Stomach (tissue), 9 donors: ENCODE measurements around the gene HAPLN1. TPM values are rescaled to one million over a fixed set of nuclear protein-coding genes. Genes with fewer than 3 reads are reported as not detected.

Experiments used
- DNase-seq, 2 donors: peaks; one replicate each; pipeline versions ENCODE4 v3.0.0 to v3.0.0-alpha.2; 2013 to 2019
- H3K27ac ChIP-seq, 5 donors: fragments of 200-600 bp in 4 of 5; sonication (generic) in 4 of 5; one replicate each; pipeline ENCODE4 v1.5.1; 2013 to 2019; ENCODE audit warnings: mild to moderate bottlenecking in 1 of 5, moderate library complexity in 1 of 5
- H3K27me3 ChIP-seq, 3 donors: fragments of 200-600 bp; sonication (generic); one replicate each; pipeline ENCODE4 v1.5.1; 2017 to 2019; ENCODE audit warnings: mixed run types in 1 of 3
- H3K36me3 ChIP-seq, 4 donors: fragments of 200-600 bp; sonication (generic); 1 replicate in 3 of 4; 2 replicates in 1 of 4; pipeline ENCODE4 v1.5.1; 2016 to 2019
- H3K4me1 ChIP-seq, 4 donors: fragments of 200-600 bp; sonication (generic); one replicate each; pipeline ENCODE4 v1.5.1; 2016 to 2019
- H3K4me3 ChIP-seq, 4 donors: fragments of 200-600 bp; sonication (generic) in 3 of 4; one replicate each; pipeline ENCODE4 v1.5.1; 2016 to 2019; ENCODE audit warnings: mild to moderate bottlenecking in 1 of 4
- H3K9me3 ChIP-seq, 4 donors: fragments of 200-600 bp; sonication (generic); one replicate each; pipeline ENCODE4 v1.5.1; 2016 to 2019
- EP300 ChIP-seq: sonication (generic); formaldehyde crosslinking; IDR thresholded peaks from one replicate; pipeline ENCODE4 v1.6.1; 2017; ENCODE audit warnings: antibody characterized with exemption
- POLR2A ChIP-seq, 4 donors: fragments of 450-650 bp; IDR thresholded peaks; one replicate each; pipeline ENCODE4 v1.6.1; 2016; ENCODE audit warnings: antibody characterized with exemption in 4 of 4, control low read depth in 2 of 4, mild to moderate bottlenecking in 1 of 4, moderate library complexity in 1 of 4
- POLR2AphosphoS5 ChIP-seq, 3 donors: sonication (generic); formaldehyde crosslinking; IDR thresholded peaks; one replicate each; pipeline ENCODE4 v1.6.1; 2016; ENCODE audit warnings: antibody characterized with exemption in 3 of 3
- WGBS, 5 donors: extraction: QIAGEN DNeasy Blood & Tissue Kit in 3 of 5; methylation state at CpG; one replicate each; pipeline versions ENCODE4 v1.1.5 to v1.1.7; 2013 to 2018; 5-methylcytosine and 5-hydroxymethylcytosine counted together
- intact Hi-C: fragments of 100-400 bp; cut with DNase I; formaldehyde crosslinking; loops from one replicate; pipeline ENCODE4 v1.15.1; 2023; ENCODE audit warnings: low total_unique reads
- polyA plus RNA-seq, 3 donors: library from polyadenylated mRNA; stranded (reverse); fragments of 200-250 nt; gene quantifications; one replicate each; pipeline ENCODE4 v1.2.3, GENCODE V29; 2013
- total RNA-seq, 5 donors: library from RNA; depleted of rRNA; stranded (reverse); fragments of >200 nt; gene quantifications; one replicate each; pipeline versions ENCODE4 v1.1.0 to v1.2.3, GENCODE V29; 2014 to 2016
- TF ChIP-seq, protein P1 (sequence below), 7 experiments: fragments of 450-650 bp in 4 of 7; fragments of 200-600 bp in 3 of 7; sonication (generic) in 3 of 7; IDR thresholded peaks; one replicate each; pipeline ENCODE4 v1.5.1; 2016 to 2019; ENCODE audit warnings: antibody characterized with exemption in 7 of 7, control low read depth in 2 of 7, mild to moderate bottlenecking in 1 of 7
- donor health status: healthy with polysubstance abuse.
- donor health status: Bipolar disorder and iron deficiency.
- donor health status: healthy.

Gene HAPLN1
- total and polyA plus RNA-seq, 8 donors: 0.08 to 15.2 (median 1.4) TPM; not detected in 1

DNA sequence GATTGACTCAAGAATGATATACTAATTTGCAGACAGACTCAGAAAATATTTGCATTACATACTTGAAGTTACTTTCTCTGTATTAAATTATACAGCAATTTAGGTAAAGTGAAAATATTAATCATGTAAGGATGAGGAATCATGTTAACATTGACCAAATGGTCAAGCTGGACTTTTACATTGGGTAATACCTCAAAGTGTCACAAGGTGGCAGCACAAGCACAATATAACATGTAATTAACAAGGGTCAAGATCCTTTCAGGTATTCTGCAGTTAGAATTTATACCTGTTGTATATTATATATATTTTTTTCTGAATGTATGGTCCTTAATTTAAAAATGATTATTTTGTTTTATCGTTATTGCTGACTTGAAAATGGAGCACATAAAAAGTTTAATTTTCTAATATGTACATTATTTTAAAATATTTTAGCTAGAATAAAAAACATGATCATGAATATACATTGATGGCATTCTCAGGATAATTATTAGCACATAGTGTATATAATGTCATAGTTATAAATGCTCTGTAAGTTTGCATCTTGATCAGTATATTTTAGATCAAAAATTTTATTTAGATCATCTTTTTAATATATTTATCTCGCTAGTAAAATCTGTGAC is 8.6 kb downstream of the HAPLN1 start:
- intact Hi-C loops: no loop called here
- DNase-seq: peak; percentile 35 to 73
- no peaks in the 10 kb centered on the region for H3K4me1 ChIP-seq
- no peak overlapping the region for H3K4me3 ChIP-seq
- H3K9me3 ChIP-seq: no peaks in the 10 kb centered on the region
- H3K36me3 ChIP-seq: no peaks in the 10 kb centered on the region
- WGBS, 5 donors: 51 to 55% (median 53%) methylated on average over 2 of the region's 2 CpGs
- no peaks in the 10 kb centered on the region for H3K27me3 ChIP-seq
- H3K27ac ChIP-seq: no peak overlapping the region
- TF ChIP-seq POLR2A (IDR thresholded peaks at IDR 0.05) (no peak), EP300 (no peak), POLR2AphosphoS5 (IDR thresholded peaks at IDR 0.05) (no peak)
- TF ChIP-seq, protein P1, sequence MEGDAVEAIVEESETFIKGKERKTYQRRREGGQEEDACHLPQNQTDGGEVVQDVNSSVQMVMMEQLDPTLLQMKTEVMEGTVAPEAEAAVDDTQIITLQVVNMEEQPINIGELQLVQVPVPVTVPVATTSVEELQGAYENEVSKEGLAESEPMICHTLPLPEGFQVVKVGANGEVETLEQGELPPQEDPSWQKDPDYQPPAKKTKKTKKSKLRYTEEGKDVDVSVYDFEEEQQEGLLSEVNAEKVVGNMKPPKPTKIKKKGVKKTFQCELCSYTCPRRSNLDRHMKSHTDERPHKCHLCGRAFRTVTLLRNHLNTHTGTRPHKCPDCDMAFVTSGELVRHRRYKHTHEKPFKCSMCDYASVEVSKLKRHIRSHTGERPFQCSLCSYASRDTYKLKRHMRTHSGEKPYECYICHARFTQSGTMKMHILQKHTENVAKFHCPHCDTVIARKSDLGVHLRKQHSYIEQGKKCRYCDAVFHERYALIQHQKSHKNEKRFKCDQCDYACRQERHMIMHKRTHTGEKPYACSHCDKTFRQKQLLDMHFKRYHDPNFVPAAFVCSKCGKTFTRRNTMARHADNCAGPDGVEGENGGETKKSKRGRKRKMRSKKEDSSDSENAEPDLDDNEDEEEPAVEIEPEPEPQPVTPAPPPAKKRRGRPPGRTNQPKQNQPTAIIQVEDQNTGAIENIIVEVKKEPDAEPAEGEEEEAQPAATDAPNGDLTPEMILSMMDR (IDR thresholded peaks at IDR 0.05): peak in 5 of 7 experiments; percentile 51 to 74 (median 57)

DNA sequence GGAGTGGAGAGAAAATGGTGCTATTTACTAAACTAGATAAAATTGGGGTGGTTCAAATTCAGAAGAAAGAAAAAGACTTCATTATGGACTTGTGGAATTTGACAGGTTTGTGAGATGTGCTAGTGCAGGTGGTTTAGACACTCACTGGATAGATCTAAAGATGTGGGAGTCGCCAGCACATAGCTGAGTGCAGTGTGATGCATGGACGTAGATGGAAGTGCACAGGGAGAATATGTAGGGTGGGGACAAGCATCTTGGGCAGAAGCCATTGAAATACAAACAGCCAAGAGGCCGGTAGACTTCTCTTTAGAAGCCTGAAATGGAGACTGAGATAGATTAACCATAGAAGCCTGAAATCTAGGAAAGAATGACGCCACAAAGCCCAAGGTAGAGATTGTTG is 10.7 kb downstream of the HAPLN1 start:
- 50 to 65% (median 54%) methylated on average over 4 of the region's 4 CpGs for WGBS, 5 donors
- Histone ChIP-seq H3K36me3 (no peaks in the 10 kb centered on the region), H3K9me3 (peaks cover 0 to 7% (median 2%) of the 10 kb centered on the region in 4 donors), H3K4me1 (no peaks in the 10 kb centered on the region), H3K27me3 (no peaks in the 10 kb centered on the region), H3K4me3 (no peak overlapping the region), H3K27ac (no peak overlapping the region)
- intact Hi-C loops: no loop called here
- TF ChIP-seq, protein P1 (IDR thresholded peaks at IDR 0.05): no peak
- TF ChIP-seq POLR2A (IDR thresholded peaks at IDR 0.05): no peak
- no peak for TF ChIP-seq POLR2AphosphoS5 (IDR thresholded peaks at IDR 0.05)
- TF ChIP-seq EP300: no peak
- DNase-seq: no peak

DNA sequence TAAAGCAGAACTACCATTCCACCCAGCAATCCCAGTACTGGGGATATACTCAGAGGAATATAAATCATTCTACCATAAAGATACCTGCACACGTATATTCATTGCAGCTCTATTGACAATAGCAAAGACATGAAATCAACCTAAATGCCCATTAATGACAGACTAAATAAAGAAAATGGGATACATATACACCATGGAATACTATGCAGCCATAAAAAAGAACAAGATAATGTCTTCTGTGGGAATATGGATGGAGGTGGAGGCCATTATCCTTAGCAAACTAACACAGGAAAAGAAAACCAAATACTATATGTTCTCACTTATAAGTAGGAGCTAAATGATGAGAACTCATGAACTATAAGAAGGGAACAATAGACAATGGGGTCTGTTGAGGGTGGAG is 12.5 kb downstream of the HAPLN1 start:
- Histone ChIP-seq H3K27me3 (no peaks in the 10 kb centered on the region), H3K27ac (no peak overlapping the region), H3K4me1 (no peaks in the 10 kb centered on the region), H3K36me3 (no peaks in the 10 kb centered on the region), H3K9me3 (peaks cover 0 to 10% (median 4%) of the 10 kb centered on the region in 4 donors), H3K4me3 (no peak overlapping the region)
- WGBS, 5 donors: 91 to 97% (median 95%) methylated on average over 1 of the region's 1 CpG
- intact Hi-C loops: no loop called here
- DNase-seq: no peak
- TF ChIP-seq EP300: no peak
- TF ChIP-seq POLR2AphosphoS5 (IDR thresholded peaks at IDR 0.05): no peak
- TF ChIP-seq POLR2A (IDR thresholded peaks at IDR 0.05): no peak

DNA sequence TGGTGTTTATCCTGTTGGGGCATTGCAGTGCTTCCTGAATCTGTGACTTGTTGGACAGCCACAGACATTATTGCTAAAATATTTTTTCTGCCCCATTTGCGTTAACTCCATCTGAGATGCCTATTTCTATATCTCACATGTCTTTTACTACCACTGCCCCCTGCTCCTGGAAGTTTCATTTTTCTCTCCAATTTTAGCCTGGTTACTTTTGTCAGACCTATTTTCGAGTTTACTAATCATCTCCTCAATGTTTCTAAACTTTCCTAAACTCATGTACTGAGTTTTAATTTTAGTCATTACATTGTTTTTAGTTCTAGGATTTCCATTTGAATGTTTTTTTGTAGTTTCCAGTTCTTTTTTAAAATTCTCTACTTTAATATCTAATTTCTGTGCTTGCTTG is 17.6 kb downstream of the HAPLN1 start:
- WGBS, 5 donors: 64 to 80% (median 75%) methylated on average over 2 of the region's 2 CpGs
- no peak for DNase-seq
- H3K27me3 ChIP-seq: no peaks in the 10 kb centered on the region

DNA sequence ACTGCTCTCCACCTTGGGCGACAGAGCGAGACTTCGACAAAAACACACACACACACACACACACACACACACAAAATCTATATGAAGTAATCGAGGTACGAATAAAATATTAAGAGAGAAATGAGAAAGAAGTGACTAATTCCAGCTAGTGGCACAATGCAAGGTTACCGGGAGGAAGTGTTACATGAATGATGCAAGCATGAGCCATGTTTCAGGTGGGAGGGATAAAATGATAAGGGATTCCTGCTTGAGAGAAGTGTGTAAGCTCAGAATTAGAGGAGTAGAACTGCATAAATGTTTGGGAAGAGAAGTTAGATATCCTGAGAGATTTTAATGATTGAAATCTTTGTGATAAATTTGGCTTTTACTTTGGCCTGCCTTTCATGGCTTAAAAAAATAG is 18.8 kb downstream of the HAPLN1 start:
- intact Hi-C loops: no loop called here
- WGBS, 5 donors: 88 to 93% (median 91%) methylated on average over 6 of the region's 6 CpGs
- Histone ChIP-seq H3K9me3 (peaks cover 0 to 10% (median 4%) of the 10 kb centered on the region in 4 donors), H3K27ac (no peak overlapping the region), H3K4me1 (no peaks in the 10 kb centered on the region), H3K36me3 (no peaks in the 10 kb centered on the region), H3K4me3 (no peak overlapping the region), H3K27me3 (no peaks in the 10 kb centered on the region)
- TF ChIP-seq POLR2A (IDR thresholded peaks at IDR 0.05) (no peak), EP300 (no peak), POLR2AphosphoS5 (IDR thresholded peaks at IDR 0.05) (no peak)
- TF ChIP-seq, protein P1 (IDR thresholded peaks at IDR 0.05): no peak
- no peak for DNase-seq

More for the DNA sequence above, 17.6 kb downstream of the HAPLN1 start:
- H3K4me3 ChIP-seq: no peak overlapping the region
- TF ChIP-seq, protein P1 (IDR thresholded peaks at IDR 0.05): no peak
- TF ChIP-seq EP300: no peak
- no peak overlapping the region for H3K27ac ChIP-seq
- H3K4me1 ChIP-seq: no peaks in the 10 kb centered on the region
- intact Hi-C loops: no loop called here
- H3K9me3 ChIP-seq: peaks cover 0 to 10% (median 4%) of the 10 kb centered on the region in 4 donors
- no peaks in the 10 kb centered on the region for H3K36me3 ChIP-seq
